Calu3 (cell line): ENCODE data around the gene UNC13C. TPM values are rescaled to one million over a fixed set of nuclear protein-coding genes. Genes with fewer than 3 reads are reported as not detected.

ENCODE experiments used
- BruUV-seq: library from RNA; stranded (reverse); fragments of 400-500 nt; replicated peaks from 2 replicates; lab custom pipeline; 2021; lab: Mats Ljungman, UMichigan
- CTCF ChIA-PET: fragments of 300-600 bp; sonication (Branson Sonifier 250); formaldehyde crosslinking; loops from one replicate; lab custom pipeline; 2022; ENCODE audit warnings: antibody characterized with exemption; lab: Charles Lee
- DNase-seq: peaks from one replicate; pipeline ENCODE4 v3.0.0; 2022
- H3K27ac Mint-ChIP-seq: one replicate; pipeline ENCODE4 v1.8.0; 2022; ENCODE audit warnings: mixed read lengths; ENCODE audit not compliant: unreplicated experiment
- H3K27me3 Mint-ChIP-seq: one replicate; pipeline ENCODE4 v1.8.0; 2022; ENCODE audit warnings: mixed read lengths; ENCODE audit not compliant: unreplicated experiment
- H3K36me3 Mint-ChIP-seq: one replicate; pipeline ENCODE4 v1.8.0; 2022; ENCODE audit warnings: mild to moderate bottlenecking, moderate library complexity, mixed read lengths; ENCODE audit not compliant: insufficient read depth, unreplicated experiment
- H3K4me1 Mint-ChIP-seq: one replicate; pipeline ENCODE4 v1.8.0; 2022; ENCODE audit warnings: mild to moderate bottlenecking, low read depth, mixed read lengths; ENCODE audit not compliant: unreplicated experiment
- H3K4me3 Mint-ChIP-seq: one replicate; pipeline ENCODE4 v1.8.0; 2022; ENCODE audit warnings: mild to moderate bottlenecking, low read depth, moderate library complexity, mixed read lengths; ENCODE audit not compliant: unreplicated experiment
- H3K9me3 Mint-ChIP-seq: one replicate; pipeline ENCODE4 v1.8.0; 2022; ENCODE audit warnings: low read depth, mixed read lengths; ENCODE audit not compliant: unreplicated experiment
- intact Hi-C: fragments of 100-400 bp; cut with micrococcal nuclease; formaldehyde crosslinking; loops from one replicate; pipeline ENCODE4 v1.10.0; 2022; ENCODE audit not compliant: unreplicated experiment
- total RNA-seq: library from RNA; stranded (reverse); gene quantifications from 2 replicates; pipeline ENCODE4 v1.2.3, GENCODE V29; 2022
- TF ChIP-seq, protein P1 (sequence below): fragments of 200-600 bp; IDR thresholded peaks from one replicate; pipeline ENCODE4 v1.8.0; 2022; ENCODE audit warnings: antibody characterized with exemption; ENCODE audit not compliant: unreplicated experiment

UNC13C gene
- total RNA-seq, 1 experiment from 2014 or later, result 0.38 TPM

GRCh38 chr15:54282228-54282836 is 304.1 kb downstream of the UNC13C start:
- peak; percentile 7 for DNase-seq
- CTCF ChIA-PET, result interaction anchor here (0.8 to 1.0 kb wide), 2 partner anchors 319 to 471 kb away, joined by 3 to 4 read pairs; no protein-coding TSS in a partner anchor
- BruUV-seq, result no TSS peak
- Mint-ChIP-seq H3K36me3 (no peaks in the 10 kb centered on the region), H3K27me3 (no peaks in the 10 kb centered on the region), H3K9me3 (peaks cover 4% of the 10 kb centered on the region), H3K4me3 (no peak overlapping the region), H3K27ac (no peak overlapping the region), H3K4me1 (no peaks in the 10 kb centered on the region)
- intact Hi-C loops, result loop anchor here (10.0 kb wide), 1 partner anchor 318 kb away; no protein-coding TSS in a partner anchor
- TF ChIP-seq, protein P1, sequence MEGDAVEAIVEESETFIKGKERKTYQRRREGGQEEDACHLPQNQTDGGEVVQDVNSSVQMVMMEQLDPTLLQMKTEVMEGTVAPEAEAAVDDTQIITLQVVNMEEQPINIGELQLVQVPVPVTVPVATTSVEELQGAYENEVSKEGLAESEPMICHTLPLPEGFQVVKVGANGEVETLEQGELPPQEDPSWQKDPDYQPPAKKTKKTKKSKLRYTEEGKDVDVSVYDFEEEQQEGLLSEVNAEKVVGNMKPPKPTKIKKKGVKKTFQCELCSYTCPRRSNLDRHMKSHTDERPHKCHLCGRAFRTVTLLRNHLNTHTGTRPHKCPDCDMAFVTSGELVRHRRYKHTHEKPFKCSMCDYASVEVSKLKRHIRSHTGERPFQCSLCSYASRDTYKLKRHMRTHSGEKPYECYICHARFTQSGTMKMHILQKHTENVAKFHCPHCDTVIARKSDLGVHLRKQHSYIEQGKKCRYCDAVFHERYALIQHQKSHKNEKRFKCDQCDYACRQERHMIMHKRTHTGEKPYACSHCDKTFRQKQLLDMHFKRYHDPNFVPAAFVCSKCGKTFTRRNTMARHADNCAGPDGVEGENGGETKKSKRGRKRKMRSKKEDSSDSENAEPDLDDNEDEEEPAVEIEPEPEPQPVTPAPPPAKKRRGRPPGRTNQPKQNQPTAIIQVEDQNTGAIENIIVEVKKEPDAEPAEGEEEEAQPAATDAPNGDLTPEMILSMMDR, result no peak

DNA sequence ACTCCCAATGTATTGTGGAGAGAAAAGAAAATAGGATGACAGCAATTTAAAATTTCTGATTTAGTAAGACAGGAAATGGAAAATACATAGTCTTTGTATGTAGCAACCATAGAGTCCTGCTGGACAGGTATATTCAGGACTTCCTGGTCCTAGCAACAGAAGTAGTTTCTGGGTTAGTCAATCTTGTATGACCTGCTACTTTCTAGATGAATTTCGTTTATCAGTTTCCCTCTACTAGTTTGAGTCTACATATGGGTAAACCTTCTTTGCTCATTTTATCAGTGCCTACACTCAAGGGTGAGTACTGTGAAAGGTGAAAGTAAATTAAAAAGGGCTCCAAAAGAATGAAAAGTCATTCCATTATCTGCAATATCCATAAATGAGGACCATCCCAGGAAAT is 309.8 kb downstream of the UNC13C start:
- Mint-ChIP-seq H3K27me3 (no peaks in the 10 kb centered on the region), H3K4me3 (no peak overlapping the region), H3K4me1 (no peaks in the 10 kb centered on the region), H3K9me3 (peaks cover 2% of the 10 kb centered on the region), H3K27ac (no peak overlapping the region), H3K36me3 (no peaks in the 10 kb centered on the region)
- intact Hi-C loops, result loop anchor here (10.0 kb wide), 1 partner anchor 323 kb away; no protein-coding TSS in a partner anchor
- TF ChIP-seq, protein P1, result no peak
- DNase-seq, result no peak
- CTCF ChIA-PET, result no interaction called here
- no TSS peak for BruUV-seq

DNA sequence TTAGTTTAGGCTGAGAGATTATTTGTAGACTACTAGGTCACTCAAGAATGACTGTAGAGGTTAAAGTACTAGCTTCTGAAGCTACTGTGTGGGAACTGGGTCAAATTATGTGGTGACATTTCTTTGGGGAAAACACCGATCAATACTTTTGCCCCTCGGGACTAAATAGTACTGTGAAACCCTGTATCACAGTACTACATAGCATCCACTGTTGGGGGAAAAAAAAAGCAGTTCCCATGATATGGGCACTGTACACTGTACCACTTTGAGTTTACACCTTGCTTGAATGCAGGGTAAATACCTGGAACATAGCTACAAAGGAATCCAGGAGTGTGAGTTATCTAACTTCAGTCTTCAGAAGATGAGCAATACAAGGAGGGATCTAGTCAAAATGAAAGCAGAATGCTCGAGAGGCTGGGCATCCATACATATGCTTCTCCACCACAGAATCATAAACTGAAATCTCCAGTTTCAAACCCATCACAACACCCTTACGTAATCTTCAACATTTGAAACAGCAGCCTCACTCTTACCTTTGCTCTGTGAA is 311.4 kb downstream of the UNC13C start:
- H3K9me3 Mint-ChIP-seq, result peaks cover 2% of the 10 kb centered on the region
- intact Hi-C loops, result loop anchor here (10.0 kb wide), 1 partner anchor 325 kb away; no protein-coding TSS in a partner anchor
- DNase-seq, result no peak
- TF ChIP-seq, protein P1, result no peak
- no peaks in the 10 kb centered on the region for H3K4me1 Mint-ChIP-seq
- CTCF ChIA-PET, result no interaction called here
- H3K36me3 Mint-ChIP-seq, result no peaks in the 10 kb centered on the region
- BruUV-seq, result no TSS peak
- no peak overlapping the region for H3K4me3 Mint-ChIP-seq
- no peaks in the 10 kb centered on the region for H3K27me3 Mint-ChIP-seq
- H3K27ac Mint-ChIP-seq, result no peak overlapping the region

GRCh38 chr15:54298396-54298795 is 320.2 kb downstream of the UNC13C start:
- Mint-ChIP-seq H3K36me3 (no peaks in the 10 kb centered on the region), H3K4me3 (no peak overlapping the region), H3K27ac (no peak overlapping the region), H3K9me3 (peaks cover 2% of the 10 kb centered on the region), H3K27me3 (no peaks in the 10 kb centered on the region), H3K4me1 (no peaks in the 10 kb centered on the region)
- DNase-seq, result no peak
- no TSS peak for BruUV-seq
- CTCF ChIA-PET, result no interaction called here
- TF ChIP-seq, protein P1, result no peak
- intact Hi-C loops, result no loop called here
